ENCODE results near the gene GPM6B. TPM values are rescaled to one million over a fixed set of nuclear protein-coding genes. Genes with fewer than 3 reads are reported as not detected.

The GPM6B gene
- total and polyA plus RNA-seq, 2 of the 4 experiments (the other 2 are of a cell fraction) = 4.2 to 5.9 TPM

GRCh38 chrX:13859724-13860123, 42.8 kb upstream of the GPM6B start:
- H3K36me3 ChIP-seq (ENCODE audit: control insufficient read depth, insufficient read depth, low read length) = no peaks in the 10 kb centered on the region
- DNase-seq (no peak), ATAC-seq (ENCODE audit: low read depth) (no peak)
- CTCF ChIA-PET = no interaction called here
- H3K27ac ChIP-seq (ENCODE audit: insufficient read depth, low read length) = no peak overlapping the region
- H2BK20ac ChIP-seq (ENCODE audit: low read depth, low read length) = no peak overlapping the region
- H2AK5ac ChIP-seq (ENCODE audit: low read depth, low read length) = no peak overlapping the region
- no peak overlapping the region for H3K4me2 ChIP-seq (ENCODE audit: low read depth, low read length)
- no peaks in the 10 kb centered on the region for H3K79me1 ChIP-seq (ENCODE audit: low read depth in 1 of 2, low read length in 2 of 2)
- no peaks in the 10 kb centered on the region for H3K9me1 ChIP-seq (ENCODE audit: insufficient read depth, low read length)
- H3K4ac ChIP-seq (ENCODE audit: low read depth, low read length) = no peak overlapping the region
- no CpG with 5 or more reads among the region's 1 CpG for WGBS, 2 experiments (ENCODE audit: extremely low coverage in 2 of 2, insufficient read length in 1 of 2)
- BruUV-seq (replicated peaks) = no TSS peak
- H4K20me1 ChIP-seq (ENCODE audit: insufficient read depth, low read length) = no peaks in the 10 kb centered on the region
- no peak overlapping the region for H4K91ac ChIP-seq (ENCODE audit: insufficient read depth, low read depth, low read length)
- H2BK15ac ChIP-seq (ENCODE audit: low read depth, low read length) = no peak overlapping the region
- peaks cover 2% of the 10 kb centered on the region for H3K27me3 ChIP-seq (ENCODE audit: control insufficient read depth, insufficient read depth, low read length)
- H3K9ac ChIP-seq (ENCODE audit: low read depth, low read length) = no peak overlapping the region
- in situ Hi-C loops (cut with MboI; ENCODE audit: low sequenced_read_pairs) = no loop called here
- H3K4me3 ChIP-seq (ENCODE audit: insufficient read depth, low read depth, low read length) = no peak overlapping the region
- POLR2A ChIA-PET (ENCODE audit: unreplicated experiment) = no interaction called here
- no peak overlapping the region for H3K14ac ChIP-seq (replicated peaks; ENCODE audit: low read depth, low read length)
- H4K5ac ChIP-seq (ENCODE audit: low read depth, low read length) = no peak overlapping the region
- H4K8ac ChIP-seq (ENCODE audit: low read depth in 2 of 2, low read length in 2 of 2) = no peak overlapping the region
- H2AK9ac ChIP-seq (replicated peaks; ENCODE audit: low read depth, low read length, poor library complexity) = no peak overlapping the region
- H2AFZ ChIP-seq (replicated peaks; ENCODE audit: low read length, poor library complexity) = no peak overlapping the region
- dilution Hi-C loops (cut with HindIII; ENCODE audit: low sequenced_read_pairs, unreplicated experiment) = no loop called here
- TF ChIP-seq USF2 (IDR thresholded peaks at IDR 0.05; ENCODE audit: low read depth, low read length) (no peak), BHLHE40 (IDR thresholded peaks at IDR 0.05; ENCODE audit: low read depth, low read length) (no peak), RCOR1 (IDR thresholded peaks at IDR 0.05; ENCODE audit: insufficient replicate concordance, low read length) (no peak), SMC3 (IDR thresholded peaks at IDR 0.05; ENCODE audit: low read depth, low read length) (no peak), FOS (IDR thresholded peaks at IDR 0.05; ENCODE audit: low read depth, low read length) (no peak), NFE2L2 (IDR thresholded peaks at IDR 0.05; ENCODE audit: low read depth, low read length) (no peak), RFX5 (IDR thresholded peaks at IDR 0.05; ENCODE audit: low read depth, low read length) (no peak), RAD21 (IDR thresholded peaks at IDR 0.05; ENCODE audit: low read length) (no peak), ELK1 (IDR thresholded peaks at IDR 0.05; ENCODE audit: borderline replicate concordance, low read depth, low read length) (no peak), MAFK (IDR thresholded peaks at IDR 0.05; ENCODE audit: low read depth, low read length) (no peak), MXI1 (IDR thresholded peaks at IDR 0.05; ENCODE audit: borderline replicate concordance, low read depth, low read length) (no peak), CEBPB (IDR thresholded peaks at IDR 0.05; ENCODE audit: low read depth, low read length) (no peak), CHD1 (IDR thresholded peaks at IDR 0.05; ENCODE audit: low read depth, low read length) (no peak), POLR2A (IDR thresholded peaks at IDR 0.05; ENCODE audit: low read depth, low read length) (no peak)
- TF ChIP-seq, protein P1, sequence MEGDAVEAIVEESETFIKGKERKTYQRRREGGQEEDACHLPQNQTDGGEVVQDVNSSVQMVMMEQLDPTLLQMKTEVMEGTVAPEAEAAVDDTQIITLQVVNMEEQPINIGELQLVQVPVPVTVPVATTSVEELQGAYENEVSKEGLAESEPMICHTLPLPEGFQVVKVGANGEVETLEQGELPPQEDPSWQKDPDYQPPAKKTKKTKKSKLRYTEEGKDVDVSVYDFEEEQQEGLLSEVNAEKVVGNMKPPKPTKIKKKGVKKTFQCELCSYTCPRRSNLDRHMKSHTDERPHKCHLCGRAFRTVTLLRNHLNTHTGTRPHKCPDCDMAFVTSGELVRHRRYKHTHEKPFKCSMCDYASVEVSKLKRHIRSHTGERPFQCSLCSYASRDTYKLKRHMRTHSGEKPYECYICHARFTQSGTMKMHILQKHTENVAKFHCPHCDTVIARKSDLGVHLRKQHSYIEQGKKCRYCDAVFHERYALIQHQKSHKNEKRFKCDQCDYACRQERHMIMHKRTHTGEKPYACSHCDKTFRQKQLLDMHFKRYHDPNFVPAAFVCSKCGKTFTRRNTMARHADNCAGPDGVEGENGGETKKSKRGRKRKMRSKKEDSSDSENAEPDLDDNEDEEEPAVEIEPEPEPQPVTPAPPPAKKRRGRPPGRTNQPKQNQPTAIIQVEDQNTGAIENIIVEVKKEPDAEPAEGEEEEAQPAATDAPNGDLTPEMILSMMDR (conservative IDR thresholded peaks at IDR 0.05; ENCODE audit: low read depth, low read length) = no peak
- no peaks in the 10 kb centered on the region for H3K4me1 ChIP-seq (ENCODE audit: control insufficient read depth, insufficient read depth, low read length)
- no peak overlapping the region for H3K56ac ChIP-seq (ENCODE audit: extremely low read depth, insufficient read depth, low read length)
- no peaks in the 10 kb centered on the region for H3K9me3 ChIP-seq (ENCODE audit: control insufficient read depth, insufficient read depth, low read length)
- no peak overlapping the region for H3K18ac ChIP-seq (ENCODE audit: low read depth, low read length)
- no peak overlapping the region for H2BK120ac ChIP-seq (ENCODE audit: low read depth, low read length)
- intact Hi-C loops (cut with micrococcal nuclease) = no loop called here
- H3K23ac ChIP-seq (ENCODE audit: low read depth, low read length) = no peak overlapping the region
- no peak overlapping the region for H2BK5ac ChIP-seq (ENCODE audit: low read depth, low read length, poor library complexity, severe bottlenecking)

Data from IMR-90 (cell line).